Measurements from ENCODE around the gene FHOD3. TPM values are rescaled to one million over a fixed set of nuclear protein-coding genes. Genes with fewer than 3 reads are reported as not detected.

The FHOD3 gene
- total and polyA plus RNA-seq, 5 donors from 2014 or later: not detected

DNA sequence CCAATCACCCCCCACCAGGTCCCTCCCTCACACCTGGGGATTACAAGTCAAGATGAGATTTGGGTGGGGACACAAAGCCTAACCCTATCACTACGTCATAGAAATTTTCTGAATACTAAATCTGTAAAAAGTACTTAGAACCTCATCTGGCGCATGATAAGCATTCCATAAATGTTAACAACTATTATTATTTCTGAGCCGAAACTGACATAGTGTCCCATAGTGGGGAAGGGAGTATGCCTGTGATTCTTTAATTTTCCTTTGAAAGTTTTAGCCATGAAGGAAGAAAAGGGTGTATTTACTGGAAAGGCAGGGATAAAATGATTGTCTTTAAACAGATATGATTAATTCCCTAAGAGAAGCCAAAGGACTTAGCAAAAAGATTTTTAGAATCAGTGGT is 71.4 kb downstream of the FHOD3 start:
- peaks cover 15% of the 10 kb centered on the region for H3K27me3 Mint-ChIP-seq
- H3K9me3 Mint-ChIP-seq: peaks cover 0 to 5% (median 2%) of the 10 kb centered on the region in 7 donors
- H3K4me1 Mint-ChIP-seq: no peaks in the 10 kb centered on the region
- no peak overlapping the region for H3K4me3 ChIP-seq (ENCODE audit: low read depth, low read length)
- H3K27me3 ChIP-seq (ENCODE audit: control insufficient read depth, insufficient read depth, low read length): peaks cover 9% of the 10 kb centered on the region
- no peak for DNase-seq
- no peak overlapping the region for H3K27ac ChIP-seq (ENCODE audit: insufficient read depth, low read length, poor library complexity, severe bottlenecking)
- no peaks in the 10 kb centered on the region for H3K36me3 Mint-ChIP-seq
- no peaks in the 10 kb centered on the region for H3K9me3 ChIP-seq (ENCODE audit: control insufficient read depth in 2 of 2, low read length in 2 of 2)
- no peak overlapping the region for H3K4me3 Mint-ChIP-seq
- H3K36me3 ChIP-seq (ENCODE audit: control insufficient read depth, insufficient read depth, low read length): no peaks in the 10 kb centered on the region
- ATAC-seq (ENCODE audit: low read depth in 2 of 2): no peak
- H3K27ac Mint-ChIP-seq: no peak overlapping the region
- H3K4me1 ChIP-seq (ENCODE audit: control insufficient read depth, insufficient read depth, low read length, poor library complexity, severe bottlenecking): no peaks in the 10 kb centered on the region

DNA sequence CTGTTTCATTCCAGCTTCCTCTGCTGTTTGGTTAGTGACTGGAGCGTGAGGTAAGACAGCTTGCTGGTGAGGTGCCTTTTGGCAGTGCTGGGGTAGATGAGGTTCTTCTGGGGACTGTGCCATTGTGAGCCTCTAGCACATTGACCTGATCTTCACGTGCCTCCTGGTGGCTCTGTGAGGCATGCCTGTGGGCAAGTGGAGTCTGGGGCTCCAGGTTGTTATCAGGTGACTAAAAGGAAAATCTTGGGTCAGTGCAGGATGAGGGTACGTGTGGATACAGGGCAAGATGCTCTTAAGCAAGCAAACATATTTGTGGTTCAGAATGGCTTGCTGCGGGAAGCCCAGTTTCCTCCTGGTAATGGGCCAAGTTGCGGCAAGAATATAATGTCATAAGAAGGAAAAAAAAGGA is 75.4 kb downstream of the FHOD3 start:
- no peaks in the 10 kb centered on the region for H3K4me1 Mint-ChIP-seq
- no peak overlapping the region for H3K4me3 ChIP-seq (ENCODE audit: low read depth, low read length)
- no peak overlapping the region for H3K27ac ChIP-seq (ENCODE audit: insufficient read depth, low read length, poor library complexity, severe bottlenecking)
- peaks cover 15% of the 10 kb centered on the region for H3K27me3 ChIP-seq (ENCODE audit: control insufficient read depth, insufficient read depth, low read length)
- DNase-seq (no peak), ATAC-seq (ENCODE audit: low read depth in 2 of 2) (no peak)
- H3K36me3 ChIP-seq (ENCODE audit: control insufficient read depth, insufficient read depth, low read length): no peaks in the 10 kb centered on the region
- peaks cover 19% of the 10 kb centered on the region for H3K27me3 Mint-ChIP-seq
- H3K36me3 Mint-ChIP-seq: no peaks in the 10 kb centered on the region
- peaks cover 0 to 5% (median 2%) of the 10 kb centered on the region in 7 donors for H3K9me3 Mint-ChIP-seq
- H3K9me3 ChIP-seq (ENCODE audit: control insufficient read depth in 2 of 2, low read length in 2 of 2): no peaks in the 10 kb centered on the region
- no peaks in the 10 kb centered on the region for H3K4me1 ChIP-seq (ENCODE audit: control insufficient read depth, insufficient read depth, low read length, poor library complexity, severe bottlenecking)
- H3K27ac Mint-ChIP-seq: no peak overlapping the region
- no peak overlapping the region for H3K4me3 Mint-ChIP-seq

DNA sequence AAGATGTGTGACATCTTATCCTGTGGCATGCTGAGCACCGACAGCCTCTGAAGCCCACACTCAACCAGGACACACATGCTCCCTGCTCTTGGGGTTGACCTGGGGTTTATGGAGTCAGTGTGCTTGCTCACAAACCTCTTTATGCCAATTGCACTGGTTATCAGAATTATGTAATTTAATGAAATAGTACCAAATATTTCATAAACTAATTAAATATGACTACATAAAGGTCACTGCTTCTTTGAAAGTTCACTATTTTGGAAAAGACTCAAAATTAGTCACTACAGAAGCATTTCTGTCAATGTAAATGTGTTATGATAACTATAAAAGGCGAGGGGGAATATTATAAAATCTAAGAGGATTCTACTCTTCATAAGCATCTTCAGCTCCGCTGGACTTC is 76.7 kb downstream of the FHOD3 start:
- Mint-ChIP-seq H3K4me3 (no peak overlapping the region), H3K4me1 (no peaks in the 10 kb centered on the region), H3K9me3 (peaks cover 0 to 3% (median 2%) of the 10 kb centered on the region in 7 donors), H3K27ac (no peak overlapping the region), H3K36me3 (no peaks in the 10 kb centered on the region), H3K27me3 (peaks cover 13% of the 10 kb centered on the region)
- Histone ChIP-seq H3K27ac (ENCODE audit: insufficient read depth, low read length, poor library complexity, severe bottlenecking) (no peak overlapping the region), H3K27me3 (ENCODE audit: control insufficient read depth, insufficient read depth, low read length) (peaks cover 15% of the 10 kb centered on the region), H3K9me3 (ENCODE audit: control insufficient read depth in 2 of 2, low read length in 2 of 2) (no peaks in the 10 kb centered on the region), H3K36me3 (ENCODE audit: control insufficient read depth, insufficient read depth, low read length) (no peaks in the 10 kb centered on the region), H3K4me1 (ENCODE audit: control insufficient read depth, insufficient read depth, low read length, poor library complexity, severe bottlenecking) (no peaks in the 10 kb centered on the region), H3K4me3 (ENCODE audit: low read depth, low read length) (no peak overlapping the region)
- DNase-seq (no peak), ATAC-seq (ENCODE audit: low read depth in 2 of 2) (no peak)

DNA sequence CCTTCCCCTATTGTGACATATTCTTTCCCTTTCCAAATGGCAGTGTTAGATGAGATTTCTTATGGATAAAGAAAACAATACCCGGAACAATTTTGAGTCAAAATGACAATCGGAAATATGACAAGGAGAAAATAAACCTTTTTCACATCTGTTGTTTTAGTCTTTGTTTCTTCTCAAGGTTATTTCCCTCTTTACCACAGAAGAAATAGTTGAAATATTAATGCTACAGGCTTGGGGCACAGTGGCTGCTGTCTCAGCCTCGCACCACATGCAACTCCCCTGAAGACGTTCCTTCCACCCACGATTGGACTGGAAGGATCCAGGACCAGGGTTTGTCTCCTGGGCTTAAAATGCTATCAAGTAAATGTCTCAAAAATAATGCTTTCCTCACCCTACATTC is 77.6 kb downstream of the FHOD3 start:
- no peaks in the 10 kb centered on the region for H3K36me3 Mint-ChIP-seq
- H3K4me1 Mint-ChIP-seq: no peaks in the 10 kb centered on the region
- H3K9me3 ChIP-seq (ENCODE audit: control insufficient read depth in 2 of 2, low read length in 2 of 2): no peaks in the 10 kb centered on the region
- no peak overlapping the region for H3K4me3 ChIP-seq (ENCODE audit: low read depth, low read length)
- peaks cover 13% of the 10 kb centered on the region for H3K27me3 Mint-ChIP-seq
- peaks cover 15% of the 10 kb centered on the region for H3K27me3 ChIP-seq (ENCODE audit: control insufficient read depth, insufficient read depth, low read length)
- H3K4me1 ChIP-seq (ENCODE audit: control insufficient read depth, insufficient read depth, low read length, poor library complexity, severe bottlenecking): no peaks in the 10 kb centered on the region
- H3K4me3 Mint-ChIP-seq: no peak overlapping the region
- ATAC-seq (ENCODE audit: low read depth in 2 of 2): no peak
- H3K9me3 Mint-ChIP-seq: peaks cover 0 to 3% (median 2%) of the 10 kb centered on the region in 7 donors
- no peaks in the 10 kb centered on the region for H3K36me3 ChIP-seq (ENCODE audit: control insufficient read depth, insufficient read depth, low read length)
- no peak for DNase-seq
- no peak overlapping the region for H3K27ac ChIP-seq (ENCODE audit: insufficient read depth, low read length, poor library complexity, severe bottlenecking)
- H3K27ac Mint-ChIP-seq: no peak overlapping the region

DNA sequence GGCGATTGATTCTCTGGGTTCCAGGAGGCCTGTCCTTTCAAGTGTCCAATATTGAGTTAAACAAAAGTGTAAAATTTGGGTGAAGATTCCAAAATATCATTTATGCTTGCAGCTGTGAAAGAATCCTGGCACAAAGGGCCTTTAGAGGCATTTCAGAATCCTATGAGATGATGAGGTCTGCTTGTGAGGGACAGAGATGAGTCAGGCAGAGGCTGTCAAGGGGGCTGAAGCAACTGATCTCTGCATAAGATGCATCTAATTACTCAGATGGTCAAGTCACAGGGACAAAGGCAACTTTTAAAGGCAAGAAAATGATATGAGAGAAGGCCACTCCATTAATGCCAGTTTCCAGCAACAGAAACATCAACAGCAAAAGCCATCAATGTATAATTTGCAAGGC is 78.8 kb downstream of the FHOD3 start:
- no peak overlapping the region for H3K4me3 ChIP-seq (ENCODE audit: low read depth, low read length)
- Mint-ChIP-seq H3K36me3 (no peaks in the 10 kb centered on the region), H3K27ac (no peak overlapping the region), H3K4me1 (no peaks in the 10 kb centered on the region), H3K27me3 (peaks cover 13% of the 10 kb centered on the region), H3K9me3 (peaks cover 0 to 3% (median 0%) of the 10 kb centered on the region in 7 donors), H3K4me3 (no peak overlapping the region)
- peaks cover 15% of the 10 kb centered on the region for H3K27me3 ChIP-seq (ENCODE audit: control insufficient read depth, insufficient read depth, low read length)
- no peaks in the 10 kb centered on the region for H3K36me3 ChIP-seq (ENCODE audit: control insufficient read depth, insufficient read depth, low read length)
- H3K27ac ChIP-seq (ENCODE audit: insufficient read depth, low read length, poor library complexity, severe bottlenecking): no peak overlapping the region
- H3K9me3 ChIP-seq (ENCODE audit: control insufficient read depth in 2 of 2, low read length in 2 of 2): no peaks in the 10 kb centered on the region
- no peaks in the 10 kb centered on the region for H3K4me1 ChIP-seq (ENCODE audit: control insufficient read depth, insufficient read depth, low read length, poor library complexity, severe bottlenecking)
- ATAC-seq (ENCODE audit: low read depth in 2 of 2): no peak
- DNase-seq: no peak

DNA sequence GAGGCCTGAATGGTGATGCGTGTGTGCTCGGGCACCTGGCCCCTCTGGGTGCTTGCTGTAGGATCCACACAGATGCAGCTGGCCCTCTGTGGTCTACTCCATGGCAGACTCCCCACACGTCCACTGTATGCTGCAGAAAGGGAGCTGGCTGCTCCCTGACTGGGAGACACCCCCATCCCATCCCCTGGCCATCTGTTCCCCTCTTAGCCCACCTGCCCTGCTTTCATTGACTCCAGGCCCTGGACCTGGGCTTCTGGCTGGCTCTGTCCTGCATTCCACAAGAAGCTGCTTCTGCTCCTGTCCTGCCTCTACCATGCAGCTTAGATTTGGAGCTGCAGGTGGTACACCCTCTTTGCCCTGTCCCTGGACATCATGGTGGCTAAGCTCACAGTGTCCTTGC is 80.1 kb downstream of the FHOD3 start:
- Histone ChIP-seq H3K4me3 (ENCODE audit: low read depth, low read length) (no peak overlapping the region), H3K27me3 (ENCODE audit: control insufficient read depth, insufficient read depth, low read length) (peaks cover 12% of the 10 kb centered on the region), H3K4me1 (ENCODE audit: control insufficient read depth, insufficient read depth, low read length, poor library complexity, severe bottlenecking) (no peaks in the 10 kb centered on the region), H3K27ac (ENCODE audit: insufficient read depth, low read length, poor library complexity, severe bottlenecking) (no peak overlapping the region), H3K36me3 (ENCODE audit: control insufficient read depth, insufficient read depth, low read length) (no peaks in the 10 kb centered on the region), H3K9me3 (ENCODE audit: control insufficient read depth in 2 of 2, low read length in 2 of 2) (no peaks in the 10 kb centered on the region)
- peaks cover 13% of the 10 kb centered on the region for H3K27me3 Mint-ChIP-seq
- H3K36me3 Mint-ChIP-seq: no peaks in the 10 kb centered on the region
- no peak overlapping the region for H3K27ac Mint-ChIP-seq
- no peaks in the 10 kb centered on the region for H3K4me1 Mint-ChIP-seq
- no peak overlapping the region for H3K4me3 Mint-ChIP-seq
- peaks cover 0 to 5% (median 0%) of the 10 kb centered on the region in 7 donors for H3K9me3 Mint-ChIP-seq
- DNase-seq: no peak
- ATAC-seq (ENCODE audit: low read depth in 2 of 2): no peak

DNA sequence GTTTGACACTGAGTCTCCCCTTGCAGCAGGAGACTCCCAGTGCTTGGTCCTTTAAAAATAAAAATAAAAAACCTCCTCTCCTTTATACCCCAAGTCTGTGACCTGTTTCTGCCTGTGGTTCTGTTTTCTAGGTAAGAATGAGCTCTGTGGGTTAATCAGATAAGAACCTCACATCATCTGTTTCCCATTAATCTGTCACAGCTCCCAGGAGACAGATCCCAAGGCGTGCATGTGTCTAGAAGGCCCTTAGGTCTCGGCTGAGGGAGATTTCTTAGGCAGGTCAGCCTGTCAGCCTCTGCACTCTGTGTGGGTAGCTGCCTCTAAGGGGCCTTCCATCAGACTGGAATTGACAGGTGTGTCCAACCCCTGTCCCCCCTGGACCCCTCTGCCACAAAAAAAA is 80.7 kb downstream of the FHOD3 start:
- H3K4me1 Mint-ChIP-seq: no peaks in the 10 kb centered on the region
- no peak for DNase-seq

DNA sequence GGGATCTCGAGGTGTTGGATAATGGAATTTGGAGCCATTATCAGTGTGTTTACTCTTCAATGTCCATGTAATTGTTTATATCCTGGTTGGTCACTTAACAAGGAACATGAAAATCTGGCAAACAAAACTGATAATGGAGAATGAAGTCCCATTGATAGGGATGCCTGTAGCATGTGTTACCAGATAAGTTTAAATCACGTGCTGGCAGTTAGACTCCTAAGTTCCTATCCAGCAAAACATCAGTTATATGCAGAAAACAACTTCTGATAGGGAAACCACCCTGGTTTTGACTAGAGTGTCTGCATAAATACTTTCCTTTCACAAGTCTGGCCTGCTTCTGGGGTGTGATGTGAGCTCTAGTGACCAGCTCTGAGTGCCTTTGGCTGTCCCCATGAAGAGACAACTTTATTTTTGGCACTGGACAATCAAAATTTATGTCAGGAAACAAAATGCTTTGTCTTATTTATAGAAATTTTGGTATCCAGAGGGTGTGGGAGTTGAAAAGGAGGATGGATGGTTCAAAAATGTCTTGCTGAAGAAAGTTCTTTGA is 82.0 kb downstream of the FHOD3 start:
- no peak overlapping the region for H3K4me3 Mint-ChIP-seq

More for the DNA sequence above, 80.7 kb downstream of the FHOD3 start:
- Mint-ChIP-seq H3K9me3 (peaks cover 0 to 4% (median 0%) of the 10 kb centered on the region in 7 donors), H3K4me3 (no peak overlapping the region), H3K36me3 (no peaks in the 10 kb centered on the region), H3K27me3 (peaks cover 7% of the 10 kb centered on the region), H3K27ac (no peak overlapping the region)
- no peaks in the 10 kb centered on the region for H3K4me1 ChIP-seq (ENCODE audit: control insufficient read depth, insufficient read depth, low read length, poor library complexity, severe bottlenecking)
- no peaks in the 10 kb centered on the region for H3K9me3 ChIP-seq (ENCODE audit: control insufficient read depth in 2 of 2, low read length in 2 of 2)
- peaks cover 10% of the 10 kb centered on the region for H3K27me3 ChIP-seq (ENCODE audit: control insufficient read depth, insufficient read depth, low read length)
- H3K4me3 ChIP-seq (ENCODE audit: low read depth, low read length): no peak overlapping the region
- no peak overlapping the region for H3K27ac ChIP-seq (ENCODE audit: insufficient read depth, low read length, poor library complexity, severe bottlenecking)
- no peak for ATAC-seq (ENCODE audit: low read depth in 2 of 2)
- no peaks in the 10 kb centered on the region for H3K36me3 ChIP-seq (ENCODE audit: control insufficient read depth, insufficient read depth, low read length)

More for the DNA sequence above, 82.0 kb downstream of the FHOD3 start:
- Mint-ChIP-seq H3K36me3 (no peaks in the 10 kb centered on the region), H3K27me3 (no peaks in the 10 kb centered on the region), H3K4me1 (no peaks in the 10 kb centered on the region), H3K27ac (no peak overlapping the region), H3K9me3 (peaks cover 0 to 2% (median 0%) of the 10 kb centered on the region in 7 donors)
- no peaks in the 10 kb centered on the region for H3K4me1 ChIP-seq (ENCODE audit: control insufficient read depth, insufficient read depth, low read length, poor library complexity, severe bottlenecking)
- no peak for ATAC-seq (ENCODE audit: low read depth in 2 of 2)
- no peak overlapping the region for H3K4me3 ChIP-seq (ENCODE audit: low read depth, low read length)
- no peaks in the 10 kb centered on the region for H3K9me3 ChIP-seq (ENCODE audit: control insufficient read depth in 2 of 2, low read length in 2 of 2)
- H3K36me3 ChIP-seq (ENCODE audit: control insufficient read depth, insufficient read depth, low read length): no peaks in the 10 kb centered on the region
- no peak for DNase-seq
- H3K27ac ChIP-seq (ENCODE audit: insufficient read depth, low read length, poor library complexity, severe bottlenecking): no peak overlapping the region
- peaks cover 4% of the 10 kb centered on the region for H3K27me3 ChIP-seq (ENCODE audit: control insufficient read depth, insufficient read depth, low read length)
